ENCODE measurements around the gene GABARAPL2.

Gene GABARAPL2

GRCh38 chr16:75555213-75555706, 10.9 kb upstream of the GABARAPL2 start:
- FAIRE-seq: no peak

- no peak for FAIRE-seq
These were observed 10.3 kb upstream of the GABARAPL2 start, which contains the start of gene TMEM231 for GRCh38 chr16:75555707-75556430. TMEM231 (minus strand) TSS chr16:75556252; CDS start chr16:75556209, 43 bp downstream.

GRCh38 chr16:75556431-75556950, 9.7 kb upstream of the GABARAPL2 start:
- FAIRE-seq: peak; percentile 76

- no peak for FAIRE-seq
These were observed 7.3 kb upstream of the GABARAPL2 start for GRCh38 chr16:75558846-75559401.

GRCh38 chr16:75559564-75560372, 6.4 kb upstream of the GABARAPL2 start:
- FAIRE-seq: no peak

- no peak for FAIRE-seq
These were observed 539 bp upstream of the GABARAPL2 start for GRCh38 chr16:75565640-75566039.

GRCh38 chr16:75566758-75567255, 628 bp downstream of the GABARAPL2 start:
- no peak for FAIRE-seq

- FAIRE-seq: no peak
These were observed 1.7 kb downstream of the GABARAPL2 start for GRCh38 chr16:75567911-75568310.

- FAIRE-seq: no peak
These were observed 4.4 kb downstream of the GABARAPL2 start for GRCh38 chr16:75570396-75571065.

- FAIRE-seq: no peak
These were observed 6.8 kb downstream of the GABARAPL2 start for GRCh38 chr16:75572864-75573542.

GRCh38 chr16:75573955-75574354, 7.8 kb downstream of the GABARAPL2 start:
- no peak for FAIRE-seq

- FAIRE-seq: no peak
These were observed 9.8 kb downstream of the GABARAPL2 start for GRCh38 chr16:75575958-75576357.

- FAIRE-seq: no peak
These were observed 10.2 kb downstream of the GABARAPL2 start for GRCh38 chr16:75576384-75576811.

GRCh38 chr16:75578212-75578611, 12.0 kb downstream of the GABARAPL2 start:
- no peak for FAIRE-seq

- no peak for FAIRE-seq
These were observed 12.5 kb downstream of the GABARAPL2 start for GRCh38 chr16:75578725-75579124.

GRCh38 chr16:75579281-75579834, 13.2 kb downstream of the GABARAPL2 start:
- FAIRE-seq: no peak

- no peak for FAIRE-seq
These were observed 17.9 kb downstream of the GABARAPL2 start for GRCh38 chr16:75584108-75584507.

GRCh38 chr16:75588716-75589115, 22.5 kb downstream of the GABARAPL2 start:
- no peak for FAIRE-seq

- no peak for FAIRE-seq
These were observed 23.1 kb downstream of the GABARAPL2 start for GRCh38 chr16:75589306-75589705.

- FAIRE-seq: no peak
These were observed 25.0 kb downstream of the GABARAPL2 start for GRCh38 chr16:75590920-75591843.
